HT1080 (cell line): ENCODE measurements around the gene TBL3. TPM values are rescaled to one million over a fixed set of nuclear protein-coding genes. Genes with fewer than 3 reads are reported as not detected.

Source experiments
- small RNA-seq: library from RNA; depleted of rRNA; stranded (forward); fragments of <200 nt; gene quantifications from one replicate; pipeline ENCODE3, GENCODE V24; 2014
- total RNA-seq: library from RNA; depleted of rRNA; stranded (reverse); fragments of >200 nt; shearing (Covaris generic); gene quantifications from 2 replicates; pipeline ENCODE4 v1.2.3, GENCODE V29; 2014; rRNA removed

TBL3 gene
- total RNA-seq, 1 experiment from 2014 or later: 53.4 TPM

Small RNA genes within 50 kb of the gene (small RNA-seq; reads per million reads assigned to genes)
- not detected for gene AC005363.2
- gene RN7SL219P: not detected
- not detected for gene SNORA10
- gene SNORA64: not detected

Other genes with a start within 250 kb of the TBL3 start
- gene NME3, start 200.5 kb upstream of the TBL3 start, total RNA-seq: 7.3 and 7.4 TPM in 2 replicates
- 6.3 and 7.3 TPM in 2 replicates for gene EME2, start 199.2 kb upstream of the TBL3 start, total RNA-seq
- 248 and 271 TPM in 2 replicates for gene MRPS34, start 198.9 kb upstream of the TBL3 start, total RNA-seq
- gene SPSB3, start 189.5 kb upstream of the TBL3 start, total RNA-seq: 28.7 and 31.2 TPM in 2 replicates
- gene NUBP2, start 189.1 kb upstream of the TBL3 start, total RNA-seq: 123 and 137 TPM in 2 replicates
- gene IGFALS, start 178.3 kb upstream of the TBL3 start, total RNA-seq: not detected in 2 replicates
- 35.9 and 45.7 TPM in 2 replicates for gene HAGH, start 145.2 kb upstream of the TBL3 start, total RNA-seq
- gene FAHD1, start 144.8 kb upstream of the TBL3 start, total RNA-seq: 78.8 and 81.1 TPM in 2 replicates
- gene MEIOB, start 99.9 kb upstream of the TBL3 start, total RNA-seq: not detected in 2 replicates
- not detected in 2 replicates for gene HS3ST6, start 53.6 kb upstream of the TBL3 start, total RNA-seq
- 26.1 and 38.7 TPM in 2 replicates for gene MSRB1, start 28.9 kb upstream of the TBL3 start, total RNA-seq
- not detected in 2 replicates for gene RPL3L, start 17.4 kb upstream of the TBL3 start, total RNA-seq
- gene NDUFB10, start 12.5 kb upstream of the TBL3 start, total RNA-seq: 559 and 621 TPM in 2 replicates
- 5,088 and 5,569 TPM in 2 replicates for gene RPS2, start 7.2 kb upstream of the TBL3 start, total RNA-seq
- not detected in 2 replicates for gene RNF151, start 5.2 kb upstream of the TBL3 start, total RNA-seq
- 0.43 TPM in 1 of 2 replicates, not detected in the other for gene NOXO1, start 9.4 kb downstream of the TBL3 start, total RNA-seq
- 75.7 and 85.5 TPM in 2 replicates for gene GFER, start 12.1 kb downstream of the TBL3 start, total RNA-seq
- 2.4 and 2.5 TPM in 2 replicates for gene SYNGR3, start 17.9 kb downstream of the TBL3 start, total RNA-seq
- gene ZNF598, start 37.8 kb downstream of the TBL3 start, total RNA-seq: 46.2 and 50.4 TPM in 2 replicates
- gene NPW, start 47.7 kb downstream of the TBL3 start, total RNA-seq: 0.30 and 0.35 TPM in 2 replicates
- 118 and 158 TPM in 2 replicates for gene NHERF2, start 54.8 kb downstream of the TBL3 start, total RNA-seq
- 61.5 and 90.5 TPM in 2 replicates for gene NTHL1, start 75.8 kb downstream of the TBL3 start, total RNA-seq
- gene TSC2, start 75.9 kb downstream of the TBL3 start, total RNA-seq: 50.2 and 59.6 TPM in 2 replicates
- gene PKD1, start 163.8 kb downstream of the TBL3 start, total RNA-seq: 55.1 and 58.6 TPM in 2 replicates
- gene RAB26, start 176.6 kb downstream of the TBL3 start, total RNA-seq: 9.5 and 13.4 TPM in 2 replicates
- 122 and 138 TPM in 2 replicates for gene TRAF7, start 183.7 kb downstream of the TBL3 start, total RNA-seq
- gene CASKIN1, start 224.6 kb downstream of the TBL3 start, total RNA-seq: 0.10 and 1.2 TPM in 2 replicates
- gene MLST8, start 233.4 kb downstream of the TBL3 start, total RNA-seq: 50.0 and 69.1 TPM in 2 replicates
- 2.0 and 7.3 TPM in 2 replicates for gene BRICD5, start 238.8 kb downstream of the TBL3 start, total RNA-seq
- gene PGP, start 242.8 kb downstream of the TBL3 start, total RNA-seq: 40.0 and 50.1 TPM in 2 replicates